ENCODE measurements around the gene MXRA5.
"Not testable (repeated sequence)": the region's sequence is repeated elsewhere in the genome, so short reads cannot be mapped to it uniquely, and the experiment has no call there.

DNA sequence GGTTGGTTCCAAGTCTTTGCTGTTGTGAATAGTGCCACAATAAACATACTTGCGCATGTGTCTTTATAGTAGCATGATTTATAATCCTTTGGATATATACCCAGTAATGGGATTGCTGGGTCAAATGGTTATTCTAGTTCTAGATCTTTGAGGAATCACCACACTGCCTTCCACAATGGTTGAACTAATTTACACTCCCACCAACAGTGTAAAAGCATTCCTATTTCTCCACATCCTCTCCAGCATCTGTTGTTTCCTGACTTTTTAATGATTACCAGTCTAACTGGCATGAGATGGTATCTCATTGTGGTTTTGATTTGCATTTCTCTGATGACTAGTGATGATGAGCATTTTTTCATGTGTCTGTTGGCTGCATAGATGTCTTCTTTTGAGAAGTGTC is 72.8 kb downstream of the MXRA5 start:
- TF ChIP-seq ZNF274 (IDR thresholded peaks at IDR 0.05; ENCODE audit: low read depth, low read length); SUZ12 (IDR thresholded peaks at IDR 0.05; ENCODE audit: extremely low read depth, insufficient read depth, insufficient read length); YY1 (IDR thresholded peaks at IDR 0.05; ENCODE audit: insufficient read depth, insufficient read length): not testable (repeated sequence)
